Tongue (tissue), 2 donors: ENCODE measurements around the gene BIRC5. TPM values are rescaled to one million over a fixed set of nuclear protein-coding genes. Genes with fewer than 3 reads are reported as not detected.
A peak's percentile ranks its signal among the peaks of the same experiment; 100 is the strongest.

ENCODE experiments used
- DNase-seq: peaks from one replicate; pipeline ENCODE4 v3.0.0-alpha.2; 2015
- total RNA-seq: library from RNA; depleted of rRNA; stranded (reverse); fragments of >200 nt; gene quantifications from one replicate; pipeline ENCODE4 v1.2.3, GENCODE V29; 2014

Gene BIRC5
- total RNA-seq, 1 donor from 2014 or later: 20.1 TPM

DNA sequence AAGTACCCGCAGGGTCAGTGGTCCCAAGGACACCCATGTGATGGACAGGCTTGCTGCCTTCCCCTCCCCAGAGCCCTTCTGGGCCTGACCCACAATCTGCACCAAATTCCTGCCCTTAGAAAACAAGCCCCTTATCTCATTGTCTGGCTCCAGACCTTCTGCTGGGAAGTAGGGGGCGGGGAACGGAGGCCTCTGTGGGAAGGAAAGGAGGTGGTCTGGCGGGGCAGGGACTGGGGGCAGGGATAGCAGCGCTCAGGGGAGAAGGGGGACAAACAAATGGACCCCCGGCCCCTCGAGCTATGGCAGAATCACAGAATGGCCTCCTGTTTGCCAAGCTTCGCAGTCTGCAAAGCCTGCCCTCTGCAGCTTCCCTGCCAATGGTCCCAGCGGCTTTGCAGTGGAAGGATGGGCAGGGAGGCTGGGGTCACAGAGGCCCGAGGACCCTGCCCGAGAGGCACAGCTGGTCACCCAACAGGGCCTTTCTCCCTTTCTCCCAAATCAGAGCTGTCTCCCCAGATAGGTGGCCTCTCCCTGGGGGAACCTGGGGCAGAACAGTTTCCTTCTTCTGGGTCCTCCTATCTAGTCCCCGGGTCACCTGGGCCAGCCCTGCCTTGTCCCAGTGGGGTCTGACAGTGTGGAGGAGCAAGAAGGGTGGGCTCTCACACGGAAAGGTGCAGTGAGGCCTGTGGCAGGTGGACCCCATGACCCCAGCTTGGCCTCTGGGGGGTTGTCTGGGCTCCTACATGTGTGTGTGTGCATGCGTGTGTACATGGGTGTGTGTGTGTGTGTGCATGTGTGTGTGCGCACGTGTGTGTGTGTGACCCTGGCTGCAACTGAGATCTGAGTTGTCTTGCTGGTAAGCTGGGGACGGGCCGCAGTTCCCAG lies 42.9 kb downstream of the BIRC5 start:
- no peak for DNase-seq

DNA sequence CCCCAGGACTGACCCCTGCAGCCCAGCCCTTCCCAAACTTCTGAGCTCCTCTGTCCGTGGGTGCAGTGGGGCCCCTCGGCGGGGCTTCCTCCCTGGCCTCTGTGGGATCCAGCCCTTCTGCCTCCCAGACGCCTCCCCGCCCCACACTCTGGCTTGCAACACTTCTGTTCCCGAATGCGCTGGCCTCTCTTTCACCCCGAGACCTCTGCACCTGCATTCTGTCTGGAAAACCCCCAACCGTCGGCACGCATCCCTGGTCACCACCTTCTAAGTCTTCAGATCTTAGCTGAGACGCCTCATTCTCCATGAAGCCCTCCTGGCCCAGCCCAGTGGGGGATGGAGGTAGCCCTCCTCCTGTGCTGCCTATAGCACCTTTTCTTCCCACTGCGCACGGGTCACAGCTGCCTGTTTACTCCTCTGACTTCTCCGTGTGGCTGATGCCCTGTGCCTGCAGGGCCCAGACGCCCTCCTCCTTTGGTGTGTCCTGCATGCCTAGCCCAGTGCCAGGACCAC lies 43.8 kb downstream of the BIRC5 start:
- no peak for DNase-seq

DNA sequence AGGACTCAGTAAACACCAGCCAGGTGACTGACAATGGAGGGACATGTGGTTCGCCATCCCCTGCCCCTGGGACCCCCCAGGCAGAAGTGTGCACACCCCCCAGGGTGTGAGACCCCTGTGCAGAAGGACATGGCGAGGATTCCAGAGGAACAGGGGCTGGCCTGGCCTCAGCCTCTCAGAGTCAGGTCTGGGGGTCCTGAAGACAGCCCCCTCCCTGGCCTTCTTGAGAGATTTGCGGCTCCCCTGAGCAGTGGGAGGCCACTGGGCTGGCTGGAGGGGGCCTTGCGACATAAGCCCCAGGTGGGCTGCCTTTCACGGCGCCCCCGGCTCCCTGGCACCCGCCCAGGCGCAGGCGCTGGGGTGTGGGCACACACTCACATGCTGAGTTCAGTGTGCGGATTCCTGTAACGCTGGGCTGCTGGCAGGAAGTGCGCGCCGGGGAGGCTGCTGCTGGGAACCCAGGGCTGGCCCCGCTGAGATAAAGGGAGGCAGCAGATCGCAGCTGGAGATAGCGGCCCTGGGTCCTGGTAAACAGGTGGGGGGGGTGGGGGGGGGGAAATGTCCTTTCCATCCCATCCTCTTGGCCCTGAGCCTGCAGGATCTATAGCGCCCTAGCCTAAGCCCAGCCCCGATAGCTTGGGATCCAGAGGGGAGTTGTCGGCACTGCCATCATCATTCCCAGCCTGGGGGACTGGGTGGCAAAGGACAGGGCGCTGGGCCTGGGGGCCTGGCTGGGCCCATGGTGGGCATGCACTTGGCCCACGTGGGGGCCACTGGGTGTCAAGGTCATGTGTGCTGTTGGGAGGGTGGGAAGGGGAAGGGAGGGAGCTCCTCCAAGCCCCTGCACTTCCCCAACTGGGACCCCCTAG lies 44.5 kb downstream of the BIRC5 start:
- DNase-seq: no peak

DNA sequence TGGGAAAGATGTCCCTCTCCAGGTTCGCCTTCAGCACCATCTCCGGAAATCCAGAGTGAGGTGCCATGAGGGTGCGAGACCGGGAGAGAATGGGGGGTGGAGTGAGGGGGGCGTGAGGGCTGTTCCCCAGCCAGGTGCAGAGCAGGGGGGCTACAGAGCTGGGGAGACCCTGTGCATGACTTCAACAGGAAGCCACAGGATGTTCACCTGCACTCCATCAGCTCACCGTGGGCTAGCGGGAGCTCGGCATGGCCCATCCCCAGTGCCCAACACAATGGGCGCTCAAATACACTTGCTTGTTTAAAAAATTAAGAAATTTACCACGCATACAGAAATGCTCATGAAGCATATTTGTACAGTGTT lies 45.1 kb downstream of the BIRC5 start:
- no peak for DNase-seq

DNA sequence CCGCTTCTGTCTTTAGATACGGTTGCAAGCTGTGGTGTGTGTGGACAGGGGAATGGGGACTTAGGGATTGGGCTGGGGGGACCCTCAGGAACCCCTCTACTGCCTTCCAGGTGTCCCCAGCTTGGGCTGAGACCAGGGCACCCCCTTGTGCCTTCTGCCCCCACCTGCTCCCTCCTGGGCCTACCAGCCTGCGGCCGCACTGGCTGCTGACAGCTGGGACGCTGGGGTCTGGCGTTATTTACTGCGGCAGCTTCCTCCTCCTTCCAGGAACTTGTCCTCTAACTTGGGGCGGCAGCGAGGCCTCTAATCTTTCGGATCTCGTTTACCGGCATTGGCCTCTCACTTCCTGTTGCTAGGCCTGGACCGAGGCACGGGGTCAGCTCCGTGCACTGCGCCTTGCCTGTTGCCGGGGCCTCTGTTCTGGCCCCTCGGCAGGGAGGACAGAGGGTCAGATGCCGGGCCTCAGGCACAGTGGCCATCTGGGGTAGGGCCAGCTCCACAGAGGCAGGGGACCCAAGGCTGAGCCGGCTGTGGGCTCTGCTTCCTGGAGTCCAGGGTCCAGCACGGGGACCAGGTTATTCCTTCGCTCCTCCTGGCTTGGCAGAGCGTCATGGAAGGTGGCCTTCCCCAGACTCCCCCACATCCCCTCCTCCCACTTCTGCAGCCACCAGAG lies 49.1 kb downstream of the BIRC5 start:
- no peak for DNase-seq

DNA sequence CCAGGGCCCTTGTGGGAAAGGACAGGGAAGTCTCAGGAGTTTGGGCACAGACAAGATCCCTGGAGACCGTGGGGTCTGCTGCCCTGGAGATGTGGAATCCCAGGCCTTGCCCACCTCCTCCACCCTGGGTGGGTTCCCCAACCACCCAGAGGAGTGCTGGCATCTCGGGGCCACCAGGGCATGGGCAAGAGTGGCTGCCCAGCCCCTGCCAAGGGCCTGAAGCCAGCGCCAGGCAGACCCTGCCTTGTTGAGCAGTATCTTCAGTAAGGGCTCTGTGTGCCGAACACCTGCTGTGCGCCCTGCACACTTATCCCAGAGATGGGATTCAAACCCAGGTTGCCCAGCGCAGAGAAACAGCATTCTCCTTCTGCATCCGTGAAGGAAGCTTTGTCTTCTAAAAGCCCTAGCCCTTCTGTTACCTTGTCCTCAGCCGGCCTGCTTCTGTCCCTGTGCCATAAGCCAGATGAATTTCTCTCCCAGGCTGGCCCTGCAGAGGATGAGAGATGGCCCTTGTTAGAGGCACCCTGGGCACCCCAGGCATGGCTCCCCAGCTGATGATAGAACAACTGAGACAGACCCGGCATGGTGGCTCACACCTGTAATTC lies 49.8 kb downstream of the BIRC5 start:
- no peak for DNase-seq

DNA sequence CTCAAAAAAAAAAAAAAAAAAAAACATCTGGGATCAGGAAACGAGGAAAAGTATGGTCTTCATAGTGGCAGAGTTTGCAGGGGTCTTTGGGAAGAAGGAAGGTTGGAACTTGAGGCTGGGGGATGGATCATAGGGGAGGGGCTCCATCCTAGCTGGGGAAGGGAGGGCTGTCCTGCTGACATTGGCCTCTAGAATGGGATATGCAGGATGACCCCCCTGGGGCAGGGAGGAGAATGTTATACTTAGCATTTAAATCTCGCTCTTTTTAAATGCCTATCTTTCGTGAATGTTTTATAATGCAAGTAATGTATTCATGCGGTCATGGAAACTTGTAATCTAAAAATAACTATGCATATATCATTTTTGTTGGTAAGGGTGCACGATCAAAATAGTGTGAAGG lies 50.5 kb downstream of the BIRC5 start:
- DNase-seq: no peak

DNA sequence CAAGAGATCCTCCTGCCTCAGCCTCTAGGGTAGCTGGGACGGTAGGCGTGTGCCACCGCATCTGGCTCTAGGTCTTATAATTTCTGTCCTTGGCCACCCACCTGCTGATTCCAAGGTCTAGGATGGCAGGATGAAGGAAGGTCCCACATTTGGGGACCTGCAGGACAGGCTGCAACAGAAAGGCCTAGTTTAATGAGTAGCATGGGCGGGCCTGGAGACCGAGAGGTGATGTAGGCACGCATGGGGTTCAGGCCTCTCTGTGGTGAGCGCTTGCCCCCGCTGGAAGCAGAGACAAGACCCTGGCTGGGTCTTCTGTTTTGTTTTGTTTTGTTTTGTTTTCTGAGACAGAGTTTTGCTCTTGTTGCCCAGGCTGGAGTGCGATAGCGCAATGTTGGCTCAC lies 51.1 kb downstream of the BIRC5 start:
- DNase-seq: no peak

DNA sequence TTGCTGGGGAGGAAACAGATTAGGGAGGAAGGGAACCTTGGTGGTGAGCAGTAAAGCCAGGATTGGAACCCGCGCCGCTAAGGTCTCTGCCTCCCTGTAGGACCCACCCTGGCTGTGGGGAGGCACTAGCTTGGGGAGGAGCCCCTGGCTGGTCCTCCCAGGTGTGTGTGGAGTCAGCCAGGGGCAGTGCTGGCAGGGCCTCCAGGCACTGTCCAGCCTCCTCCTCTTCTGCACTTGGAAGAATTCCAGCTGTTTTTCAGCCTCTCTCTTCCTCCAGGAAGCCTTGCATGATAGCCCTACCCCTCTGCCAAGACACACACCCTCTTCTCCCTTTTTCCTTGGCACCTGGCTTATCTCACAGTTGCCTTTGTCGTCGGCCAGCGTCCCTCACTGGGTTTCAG lies 52.2 kb downstream of the BIRC5 start:
- DNase-seq: no peak

DNA sequence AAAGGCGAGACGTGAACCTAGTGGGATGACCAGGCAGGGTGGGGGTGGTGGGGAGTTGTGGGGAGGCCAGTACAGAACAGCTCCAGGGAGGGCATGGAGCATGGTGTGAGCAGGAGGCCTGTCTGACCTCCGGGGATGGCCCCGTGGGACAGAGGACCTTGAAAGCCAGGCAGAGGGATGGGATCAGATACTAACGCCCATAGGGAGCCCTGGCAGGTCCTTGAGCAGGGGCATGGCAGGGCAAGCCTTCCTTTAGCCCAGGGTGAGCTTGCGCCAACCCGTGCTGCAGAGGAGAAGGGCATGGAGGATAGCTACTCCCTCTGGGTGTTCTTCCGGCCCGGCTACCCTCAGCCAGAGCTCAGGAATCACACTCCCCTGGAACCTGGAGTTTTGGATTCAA lies 52.7 kb downstream of the BIRC5 start:
- DNase-seq: no peak

DNA sequence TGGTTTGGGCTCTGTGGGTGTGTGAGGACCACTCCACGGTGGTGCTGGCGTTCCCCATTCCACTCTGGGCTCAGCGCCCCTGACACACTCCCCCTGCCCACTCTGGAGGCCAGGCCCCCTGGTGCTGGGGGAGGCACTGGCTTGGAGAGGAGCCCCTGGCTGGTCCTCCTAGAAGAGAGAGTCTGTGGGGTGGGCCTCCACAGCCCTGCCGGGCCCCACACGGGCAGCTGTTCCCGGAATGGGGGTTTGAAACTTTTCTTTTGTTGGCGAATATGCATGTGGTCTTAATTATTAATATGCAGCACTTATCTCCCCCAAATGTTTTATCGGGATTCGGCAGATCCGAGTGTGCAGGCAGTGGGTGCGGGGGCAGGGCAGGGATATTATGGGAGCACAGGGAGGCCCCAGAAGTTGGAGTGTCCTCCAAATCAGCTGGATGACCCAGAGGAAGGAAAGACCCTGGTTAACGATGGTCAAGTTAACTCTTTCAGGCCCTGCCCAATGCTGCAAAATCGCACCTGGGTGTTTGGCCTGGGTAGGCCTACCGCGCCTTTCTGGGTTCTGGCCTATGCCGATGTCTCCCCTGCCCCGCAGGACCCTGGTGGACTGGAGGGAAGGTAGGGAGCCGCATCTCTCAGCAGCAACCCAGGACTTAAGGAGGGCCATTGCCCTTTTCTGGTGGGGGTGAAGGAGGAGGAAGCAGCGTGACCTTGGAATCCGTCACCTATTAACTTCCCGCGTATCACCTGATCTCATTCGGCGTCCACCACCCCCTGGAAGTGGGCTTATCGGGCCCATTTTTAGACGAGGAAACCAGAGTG lies 53.4 kb downstream of the BIRC5 start:
- no peak for DNase-seq

DNA sequence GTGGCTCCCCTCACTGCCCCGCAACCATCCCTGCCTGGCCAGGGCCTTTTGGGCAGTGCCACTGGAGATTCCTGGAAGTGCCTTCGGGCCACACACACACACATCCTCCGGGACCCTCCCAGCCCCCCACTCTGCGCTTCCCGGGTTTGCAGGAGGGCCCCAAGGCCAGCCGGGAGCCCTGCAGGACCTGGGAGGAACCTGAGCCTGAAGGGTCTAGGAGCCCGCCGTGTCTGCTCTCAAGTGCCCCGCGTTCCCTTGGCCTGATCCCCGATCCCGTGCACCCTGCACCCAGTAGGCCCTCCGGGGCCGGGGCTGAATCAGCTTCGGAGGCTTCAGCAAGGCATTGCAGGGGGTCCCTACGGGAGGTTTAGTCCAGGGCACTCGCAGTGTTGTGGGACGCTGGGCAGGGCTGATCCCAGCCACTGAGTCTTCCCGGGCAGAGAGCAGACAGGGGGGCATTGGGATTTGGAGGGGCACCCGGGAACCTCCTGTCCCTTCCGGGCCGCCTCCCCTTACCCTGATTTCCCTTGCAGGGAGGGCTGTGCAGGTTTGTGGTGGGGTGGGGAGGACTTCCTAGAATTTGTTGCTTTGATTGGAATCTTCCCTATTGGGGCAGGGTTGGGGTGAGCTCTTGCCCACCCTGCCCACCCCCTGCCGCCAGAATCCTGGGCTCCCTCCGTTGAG lies 54.3 kb downstream of the BIRC5 start:
- DNase-seq: no peak

DNA sequence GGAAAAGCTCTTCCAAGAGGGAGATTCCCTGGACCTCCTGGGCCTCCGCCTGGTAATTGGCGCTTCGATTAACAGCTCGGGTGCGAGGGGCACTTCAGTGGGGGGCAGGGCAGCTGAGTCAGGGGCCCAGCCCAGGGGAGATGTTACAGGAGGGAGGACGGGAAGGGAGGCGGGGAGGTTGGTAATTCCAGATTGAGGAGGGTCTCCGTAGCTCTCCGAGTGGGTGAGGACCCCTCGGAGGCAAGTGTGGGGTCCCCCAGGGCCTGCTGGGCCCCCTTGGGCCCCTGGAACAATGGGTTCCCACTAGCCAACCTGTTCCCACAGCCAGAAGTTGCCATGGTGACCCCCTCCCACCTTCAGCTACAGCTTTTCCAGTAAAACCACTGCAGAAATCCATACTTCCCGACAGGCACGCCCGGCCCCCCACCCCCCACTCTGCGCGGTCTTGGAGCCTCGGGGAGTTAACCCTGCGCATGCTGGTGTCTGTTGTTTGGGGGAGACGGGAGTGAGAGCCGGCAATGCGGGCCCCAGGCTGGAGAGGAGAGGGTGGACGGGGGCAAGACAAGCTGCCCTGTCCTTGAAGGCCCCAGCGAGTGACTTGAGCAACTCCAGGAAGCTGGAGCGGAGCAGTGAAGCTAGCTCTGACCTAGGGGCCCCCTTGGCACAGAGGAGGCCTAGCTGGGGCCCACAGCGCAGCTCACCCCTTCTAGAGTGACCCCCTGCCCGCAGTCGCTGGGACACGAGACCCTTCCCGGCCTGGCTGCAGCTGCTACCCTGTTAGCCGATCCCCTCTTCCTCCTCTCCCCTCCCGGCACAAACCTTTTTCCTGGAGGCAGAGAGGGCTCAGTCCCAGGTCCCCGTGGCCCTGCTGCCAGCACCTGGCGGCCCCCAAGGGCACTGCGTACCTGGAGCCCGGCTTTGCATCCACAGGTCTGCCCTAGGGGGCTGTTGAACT lies 55.2 kb downstream of the BIRC5 start:
- DNase-seq: peak; percentile 67

DNA sequence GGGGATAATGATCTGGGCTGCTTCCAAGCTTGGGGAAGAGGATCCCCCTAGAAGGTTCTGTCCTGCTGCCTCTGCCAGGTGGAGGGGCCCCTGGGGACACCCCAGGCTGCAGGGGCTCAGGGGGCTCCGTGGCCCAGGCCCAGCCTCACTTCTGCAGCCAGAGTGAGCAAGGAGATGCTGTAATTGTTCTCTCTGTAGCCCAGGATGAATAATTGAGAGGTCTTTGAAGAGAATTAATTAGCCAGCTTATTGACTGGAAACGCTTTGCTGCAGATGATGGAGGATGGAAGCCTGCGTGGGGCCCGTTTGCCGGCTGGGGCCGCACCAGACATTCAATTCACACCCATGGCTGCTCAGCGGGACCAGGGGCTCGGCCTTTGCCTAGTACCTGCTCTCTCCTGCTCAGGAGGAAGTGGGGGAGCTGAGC lies 55.9 kb downstream of the BIRC5 start:
- no peak for DNase-seq

DNA sequence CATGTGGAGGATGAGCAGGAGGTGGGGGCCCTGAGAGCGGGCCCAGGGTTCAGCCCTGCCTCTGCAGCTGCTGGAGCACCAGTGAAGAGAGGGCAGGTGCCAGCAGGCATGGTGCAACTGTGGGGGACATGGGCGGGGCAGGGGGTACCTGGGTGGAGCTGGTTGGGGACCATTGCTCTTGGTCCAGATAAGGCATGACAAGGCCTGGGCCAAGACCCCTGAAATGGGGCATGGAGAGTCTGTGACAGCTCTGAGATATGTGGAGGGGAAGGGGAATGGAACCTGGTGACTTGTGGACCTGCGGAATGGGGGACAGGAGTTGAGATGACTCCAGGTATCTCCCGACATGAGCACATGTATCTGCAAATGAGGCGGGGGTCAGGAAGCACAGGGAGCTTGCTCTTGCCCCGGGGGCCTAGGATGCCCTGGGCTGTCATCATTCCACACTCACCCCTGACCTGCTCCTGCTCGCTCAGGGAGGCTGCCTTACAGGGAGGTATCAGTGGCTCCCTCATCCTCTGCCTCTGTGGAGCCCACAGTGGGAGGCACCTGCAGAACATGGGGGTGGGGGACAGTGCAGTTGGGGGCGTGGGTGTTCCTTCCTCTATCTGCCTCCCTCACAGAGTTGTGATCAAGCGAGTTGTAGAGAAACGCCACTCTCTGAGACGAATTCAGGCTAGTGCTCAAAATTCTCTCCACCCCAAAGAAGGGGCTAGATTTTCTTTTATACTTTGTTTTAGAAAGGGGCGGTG lies 57.5 kb downstream of the BIRC5 start:
- DNase-seq: no peak

DNA sequence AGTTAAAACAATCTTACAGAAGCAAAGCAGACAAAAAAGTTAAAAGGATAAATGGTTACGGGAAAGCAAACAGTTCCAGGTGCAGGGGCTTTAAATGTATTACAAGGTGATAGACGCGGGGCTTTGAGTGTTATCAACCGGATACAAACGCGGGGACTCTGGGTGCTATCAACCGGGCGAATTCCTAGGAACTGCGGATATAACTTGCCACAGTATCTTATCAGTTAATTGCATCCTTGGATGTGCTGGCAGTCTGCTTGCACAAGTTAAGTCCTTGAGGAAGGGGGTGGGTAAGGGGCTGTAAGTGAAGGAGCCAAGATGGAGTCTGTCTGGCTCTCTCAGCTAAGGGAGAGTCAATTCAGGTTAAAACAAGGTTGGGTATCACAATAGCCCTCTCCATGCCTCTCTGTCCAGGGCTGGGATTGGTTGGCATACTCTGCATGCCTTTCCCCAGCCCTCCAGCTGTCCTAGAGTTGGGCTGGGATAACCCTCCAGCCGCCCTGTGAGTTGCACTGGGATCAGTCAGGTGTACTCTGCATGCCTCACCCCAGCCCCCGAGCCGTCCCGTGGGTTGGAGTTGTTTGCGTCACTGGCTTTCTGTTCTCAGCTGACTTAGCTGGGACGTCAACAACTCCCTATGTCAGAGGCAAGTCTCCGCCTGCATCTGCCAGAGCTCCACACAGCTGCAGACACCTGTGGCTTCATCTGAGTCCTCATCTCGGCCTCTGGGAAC lies 58.3 kb downstream of the BIRC5 start:
- DNase-seq: peak; percentile 95

DNA sequence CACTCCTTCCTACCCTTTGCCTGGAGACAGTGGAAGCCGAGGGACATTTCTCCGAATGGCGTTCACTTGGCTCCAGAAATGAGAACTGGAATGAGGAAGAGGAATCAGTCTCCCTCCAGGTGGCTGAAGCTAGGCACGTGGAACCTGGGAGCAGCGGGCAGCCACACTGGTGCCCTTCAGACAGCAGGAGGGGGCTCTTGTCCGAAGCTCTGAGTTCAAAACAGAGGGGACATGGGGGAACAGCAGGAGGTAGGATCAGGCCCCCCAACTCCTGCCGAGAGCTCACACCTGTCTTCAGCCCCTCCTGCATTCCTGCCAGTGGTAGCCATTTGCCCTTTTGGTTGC lies 58.8 kb downstream of the BIRC5 start:
- DNase-seq: no peak

DNA sequence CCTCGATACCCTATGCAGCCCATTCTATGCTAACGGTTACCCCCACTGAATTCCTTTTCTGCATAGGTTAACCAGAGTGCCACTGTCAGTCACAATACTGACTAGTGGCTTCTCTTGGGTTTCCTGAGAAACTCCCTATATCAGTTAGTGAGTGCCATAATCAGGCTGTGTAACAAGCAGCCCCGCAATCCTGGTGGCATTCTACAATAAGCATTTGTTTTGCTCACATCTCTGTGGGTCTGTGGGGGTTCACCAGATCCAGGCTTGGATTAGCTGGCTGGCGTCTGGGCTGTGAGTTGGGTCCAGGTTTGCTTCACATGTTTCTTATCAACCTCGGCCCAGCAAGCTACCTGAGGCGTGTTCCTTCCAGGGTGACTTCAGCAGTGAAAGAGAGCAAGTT lies 59.8 kb downstream of the BIRC5 start:
- DNase-seq: no peak
